HG02852 (cell line): Measurements from ENCODE around the gene TRIM13.
"Not testable (repeated sequence)": the region's sequence is repeated elsewhere in the genome, so short reads cannot be mapped to it uniquely, and the experiment has no call there.

Experiments used
- ATAC-seq: cut with Tn5 transposase; IDR thresholded peaks from one replicate; pipeline ENCODE4 v1.9.1; 2021; ENCODE audit warnings: mild to moderate bottlenecking, moderate library complexity; ENCODE audit not compliant: unreplicated experiment

Gene TRIM13, protein sequence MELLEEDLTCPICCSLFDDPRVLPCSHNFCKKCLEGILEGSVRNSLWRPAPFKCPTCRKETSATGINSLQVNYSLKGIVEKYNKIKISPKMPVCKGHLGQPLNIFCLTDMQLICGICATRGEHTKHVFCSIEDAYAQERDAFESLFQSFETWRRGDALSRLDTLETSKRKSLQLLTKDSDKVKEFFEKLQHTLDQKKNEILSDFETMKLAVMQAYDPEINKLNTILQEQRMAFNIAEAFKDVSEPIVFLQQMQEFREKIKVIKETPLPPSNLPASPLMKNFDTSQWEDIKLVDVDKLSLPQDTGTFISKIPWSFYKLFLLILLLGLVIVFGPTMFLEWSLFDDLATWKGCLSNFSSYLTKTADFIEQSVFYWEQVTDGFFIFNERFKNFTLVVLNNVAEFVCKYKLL

DNA sequence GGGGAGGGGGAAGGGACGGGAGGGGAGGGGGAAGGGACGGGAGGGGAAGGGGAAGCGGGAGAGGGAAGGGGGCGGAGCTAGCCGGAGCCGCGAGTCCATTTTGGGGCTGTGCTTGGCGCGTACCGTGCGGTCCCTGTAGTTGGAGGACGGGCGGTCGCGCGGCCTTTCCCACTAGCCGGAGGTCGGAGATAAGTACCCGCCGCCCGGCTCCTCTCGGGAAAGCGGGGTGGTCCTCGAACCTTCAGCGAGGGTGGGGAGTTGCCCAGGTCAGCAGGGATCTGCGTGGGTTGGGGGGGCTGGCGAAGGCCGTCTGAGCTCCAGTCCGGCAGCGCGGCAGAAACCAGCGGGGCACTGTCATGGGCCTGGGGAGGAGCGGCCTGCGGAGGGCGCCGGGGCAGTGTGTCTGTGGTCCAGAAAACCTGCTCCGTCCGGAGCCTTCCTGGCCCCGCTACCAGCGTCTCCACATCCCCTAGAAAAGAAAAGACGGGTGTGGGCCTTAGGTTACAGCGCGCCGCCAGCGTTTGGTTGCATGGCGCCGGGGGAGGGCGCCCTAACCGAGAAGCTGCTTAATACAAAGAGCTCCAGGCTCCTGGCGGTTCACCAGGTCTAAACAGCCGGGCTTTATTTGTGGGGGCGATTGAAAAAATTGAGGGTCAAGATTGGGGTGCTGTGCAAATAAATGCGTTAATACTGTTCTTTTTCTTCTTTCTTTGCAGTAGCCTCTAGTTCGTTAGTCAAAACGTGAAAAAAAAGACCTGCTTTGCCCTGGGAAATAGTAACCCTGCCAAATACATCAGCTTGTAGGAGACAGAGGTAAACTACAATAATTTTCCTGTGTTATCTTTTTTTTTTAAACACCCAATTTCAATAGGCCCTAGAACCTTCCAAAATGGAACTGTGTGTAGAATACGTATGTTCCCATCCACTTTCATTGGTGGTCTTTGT, at the start of gene TRIM13:
Gene TRIM13, plus strand, starts transcription at position 92 of the 945 bp plus-strand sequence. CDS start 14,899 bp downstream, outside the sequence.
- ATAC-seq, result peak; percentile 66

GRCh38 chr13:49948777-49949270, 48.0 kb upstream of the TRIM13 start:
- ATAC-seq, result not testable (repeated sequence)

- no peak for ATAC-seq
Measured at GRCh38 chr13:49951754-49952535, 44.9 kb upstream of the TRIM13 start.

DNA sequence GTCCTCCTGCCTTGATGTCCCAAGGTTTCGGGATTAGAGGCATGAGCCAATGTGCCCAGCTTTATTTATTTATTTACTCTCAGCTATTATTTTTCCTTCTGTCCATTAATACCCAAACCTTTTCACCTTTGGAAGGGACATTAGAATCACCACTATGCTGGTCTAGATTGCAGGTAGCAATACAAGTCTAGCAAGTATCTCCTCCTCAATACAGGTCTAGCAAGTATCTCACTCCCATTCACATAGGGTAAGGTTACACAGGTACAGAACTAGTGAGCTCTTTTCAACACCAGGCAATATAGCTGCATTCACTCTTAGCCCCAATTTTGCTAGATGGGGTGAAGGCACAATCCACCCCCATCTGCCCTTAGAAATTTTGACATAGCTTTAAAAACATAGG, 43.3 kb upstream of the TRIM13 start:
- no peak for ATAC-seq

- ATAC-seq, result no peak
Measured at GRCh38 chr13:49954674-49955455, 42.0 kb upstream of the TRIM13 start.

GRCh38 chr13:49956131-49956530, 40.7 kb upstream of the TRIM13 start:
- ATAC-seq, result no peak

DNA sequence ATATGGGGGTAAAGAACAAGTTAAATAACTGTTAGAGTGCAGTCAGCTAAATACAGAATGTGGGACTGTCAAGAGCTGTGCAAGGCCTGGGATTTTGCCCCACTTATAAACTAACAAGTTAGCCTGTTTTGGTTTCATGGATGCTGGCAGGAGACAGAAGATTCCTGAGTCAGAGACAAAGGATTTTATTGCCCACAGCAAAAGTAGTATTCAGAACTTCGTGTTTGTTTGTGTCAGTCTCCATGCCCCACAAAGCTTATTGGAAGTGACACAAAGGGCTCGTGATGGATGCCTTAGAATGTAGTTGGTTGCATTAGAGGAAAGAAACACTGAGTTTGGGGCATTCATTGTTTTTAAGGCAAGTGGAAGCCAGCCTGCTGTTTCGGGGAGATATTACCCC, 38.5 kb upstream of the TRIM13 start:
- ATAC-seq, result no peak

- ATAC-seq, result no peak
Measured at GRCh38 chr13:49967456-49967855, 29.4 kb upstream of the TRIM13 start.

- no peak for ATAC-seq
Measured at GRCh38 chr13:49972709-49973108, 24.1 kb upstream of the TRIM13 start.

DNA sequence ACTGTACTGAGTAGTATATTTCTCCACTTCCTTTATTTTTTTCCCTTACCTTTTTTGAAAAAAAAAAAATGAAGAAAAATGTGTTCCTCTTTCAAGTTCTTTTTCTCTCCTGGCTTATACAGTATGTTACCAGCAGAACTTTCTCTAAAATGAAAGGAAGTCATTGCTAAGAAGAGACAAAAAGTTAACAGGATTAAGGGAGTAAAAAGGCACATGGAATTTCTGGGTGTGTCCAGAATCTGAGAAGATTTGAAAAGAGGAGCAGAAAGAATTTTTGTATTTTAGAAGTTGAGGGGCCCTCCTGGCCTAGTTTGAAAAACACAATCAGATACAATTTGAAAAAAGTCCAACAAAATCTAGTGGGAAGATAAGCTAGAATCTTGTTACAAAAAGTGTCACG, 21.0 kb upstream of the TRIM13 start:
- no peak for ATAC-seq

DNA sequence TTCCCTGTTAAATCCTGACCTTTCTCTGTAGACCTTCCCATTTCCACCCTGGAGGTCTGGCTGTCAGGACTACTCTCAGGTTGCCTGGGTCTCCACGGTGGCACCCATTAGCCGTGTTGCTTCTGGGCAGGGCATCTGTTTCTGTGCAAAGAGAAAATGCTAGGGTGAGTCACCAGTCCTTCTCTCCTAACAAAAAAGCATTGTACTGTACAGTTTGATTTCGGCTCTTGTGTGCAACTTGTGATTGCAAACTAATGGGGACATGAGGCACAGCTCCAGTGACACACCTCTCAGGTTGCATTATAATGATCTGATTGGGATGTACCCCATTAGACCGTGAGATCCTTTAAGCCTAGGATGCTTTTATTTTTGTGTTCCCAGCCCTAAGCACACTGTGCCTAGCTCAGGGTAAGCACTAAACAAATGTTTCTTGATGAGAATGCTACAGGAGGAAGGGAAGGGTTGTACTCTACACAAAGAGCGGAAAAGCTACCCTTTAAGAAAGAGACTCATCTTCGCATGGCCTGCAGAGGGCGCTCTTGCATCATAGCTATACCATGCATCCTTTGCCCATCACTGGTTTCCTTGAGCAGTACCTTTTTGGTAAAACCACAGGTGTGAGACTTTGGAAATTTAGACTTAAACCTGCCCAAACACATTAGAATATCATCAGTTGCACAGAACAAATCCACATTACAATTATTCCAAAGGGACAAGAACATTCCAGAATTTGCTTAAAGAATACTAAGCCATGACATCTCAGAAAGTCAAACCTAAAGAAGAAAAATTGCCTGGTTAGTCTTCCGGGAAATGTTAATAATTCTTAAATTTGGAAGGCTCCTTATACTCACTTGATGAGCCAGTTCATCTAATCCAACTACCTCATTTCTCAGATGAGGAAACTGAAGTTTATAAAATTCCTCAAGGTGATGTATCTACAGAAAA, 20.3 kb upstream of the TRIM13 start:
- ATAC-seq, result no peak

DNA sequence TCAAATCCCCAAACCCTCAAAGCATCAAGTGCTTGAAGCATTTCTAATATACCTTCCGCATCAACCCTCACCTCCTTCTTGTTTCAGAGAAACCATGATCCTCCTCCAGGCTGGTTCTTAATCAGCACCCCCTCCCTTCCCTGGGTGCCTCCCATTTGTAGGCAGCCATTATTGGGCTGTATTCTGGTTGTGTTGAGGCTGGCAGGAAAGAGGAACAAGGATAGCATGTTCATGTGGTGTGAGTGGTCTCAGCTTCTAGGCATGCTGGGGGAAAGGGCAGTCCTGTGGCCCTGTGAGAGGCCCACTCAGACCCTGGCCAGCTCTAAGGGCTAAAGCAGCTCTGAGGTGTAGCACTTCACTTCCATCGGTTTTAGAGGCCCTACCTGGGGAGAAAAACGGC, 18.9 kb upstream of the TRIM13 start:
- ATAC-seq, result no peak

DNA sequence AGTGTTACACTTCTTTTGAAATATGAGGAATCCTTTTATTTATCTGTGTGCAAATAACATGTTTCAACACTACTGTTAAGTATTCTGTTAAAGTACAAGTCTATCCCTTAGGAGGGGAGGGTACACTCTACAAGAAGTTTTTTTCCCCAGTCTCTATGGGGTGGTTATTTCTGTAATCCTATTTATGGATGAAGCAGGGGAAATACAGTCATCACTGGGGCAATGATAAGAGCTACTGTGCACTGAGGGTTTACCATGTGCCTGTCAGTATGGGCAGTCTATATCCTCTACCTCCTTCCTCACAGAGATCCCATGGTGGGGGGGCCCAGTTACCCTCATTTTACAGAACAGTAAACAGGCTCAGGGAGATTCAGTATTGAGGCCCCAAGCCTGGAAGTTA, 16.6 kb upstream of the TRIM13 start:
- ATAC-seq, result no peak

DNA sequence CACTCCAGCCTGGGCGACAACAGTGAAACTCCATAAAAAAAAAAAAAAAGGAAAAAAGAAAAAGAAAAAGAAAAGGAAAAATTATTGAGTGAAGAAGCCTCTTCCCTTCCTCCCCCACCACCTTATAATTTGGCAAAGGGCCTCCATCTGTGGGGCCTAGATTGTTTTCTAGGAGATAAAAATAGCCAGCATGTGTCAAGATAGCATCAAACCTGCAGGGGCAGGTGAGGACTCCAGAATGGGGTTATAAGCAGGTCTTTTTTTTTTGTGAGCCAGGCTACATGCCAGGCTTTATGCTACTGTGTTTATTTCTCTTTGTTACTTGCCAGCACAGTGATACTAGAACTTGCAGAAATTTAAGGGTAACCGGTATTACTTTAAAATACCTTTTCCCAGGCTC, 11.7 kb upstream of the TRIM13 start:
- ATAC-seq, result no peak

DNA sequence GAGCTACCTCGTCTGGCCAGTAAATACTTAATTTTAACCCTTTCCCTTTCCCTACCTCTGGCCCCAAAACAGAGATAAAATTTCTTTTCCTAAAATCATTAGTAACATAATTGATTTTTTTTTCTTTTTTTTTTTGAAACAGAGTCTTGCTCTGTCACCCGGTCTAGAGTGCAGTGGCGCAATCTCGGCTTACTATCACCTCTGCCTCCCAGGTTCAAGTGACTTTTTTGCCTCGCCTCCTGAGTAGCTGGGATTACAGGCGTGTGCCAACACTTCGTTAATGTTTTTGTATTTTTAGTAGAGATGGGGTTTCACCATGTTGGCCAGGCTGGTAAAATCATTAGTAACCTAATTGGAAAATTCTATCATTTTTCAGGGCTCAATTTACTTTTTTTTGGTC, 10.4 kb upstream of the TRIM13 start:
- ATAC-seq, result no peak

DNA sequence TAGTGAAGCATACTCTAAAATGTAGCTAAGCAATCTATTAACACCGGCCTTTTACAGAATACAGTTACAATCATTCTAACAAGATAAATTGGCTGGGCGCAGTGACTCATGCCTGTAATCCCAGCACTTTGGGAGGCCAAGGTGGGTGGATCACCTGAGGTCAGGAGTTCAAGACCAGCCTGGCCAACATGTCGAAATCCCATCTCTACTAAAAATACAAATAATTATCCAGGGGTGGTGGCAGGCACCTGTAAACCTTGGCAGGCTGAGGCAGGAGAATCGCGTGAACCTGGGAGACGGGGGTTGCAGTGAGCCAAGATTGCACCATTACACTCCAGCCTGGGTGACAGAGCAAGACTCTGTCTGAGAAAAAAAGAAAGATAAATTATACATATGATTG, 6.2 kb upstream of the TRIM13 start:
- not testable (repeated sequence) for ATAC-seq

GRCh38 chr13:49993111-49993510, 3.7 kb upstream of the TRIM13 start:
- no peak for ATAC-seq

DNA sequence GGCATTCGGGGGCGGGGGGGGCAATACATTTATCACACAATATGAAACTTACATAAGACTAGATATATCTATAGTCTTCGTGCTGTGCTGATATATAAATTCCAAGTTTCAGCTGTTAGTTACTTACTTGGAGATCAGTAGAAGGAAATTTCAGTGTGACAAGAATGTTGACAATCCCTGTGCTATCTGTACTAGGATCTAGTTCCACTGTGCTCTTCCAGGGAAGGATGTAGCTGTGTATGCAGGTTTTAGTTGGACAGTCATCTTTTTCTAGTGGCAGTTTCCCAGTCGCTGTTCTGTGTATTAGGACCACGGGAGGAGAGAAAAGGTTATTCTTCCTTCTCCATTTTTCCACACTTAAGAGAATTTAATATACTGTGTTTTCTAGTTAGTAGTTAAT, 3.2 kb upstream of the TRIM13 start:
- ATAC-seq, result no peak

DNA sequence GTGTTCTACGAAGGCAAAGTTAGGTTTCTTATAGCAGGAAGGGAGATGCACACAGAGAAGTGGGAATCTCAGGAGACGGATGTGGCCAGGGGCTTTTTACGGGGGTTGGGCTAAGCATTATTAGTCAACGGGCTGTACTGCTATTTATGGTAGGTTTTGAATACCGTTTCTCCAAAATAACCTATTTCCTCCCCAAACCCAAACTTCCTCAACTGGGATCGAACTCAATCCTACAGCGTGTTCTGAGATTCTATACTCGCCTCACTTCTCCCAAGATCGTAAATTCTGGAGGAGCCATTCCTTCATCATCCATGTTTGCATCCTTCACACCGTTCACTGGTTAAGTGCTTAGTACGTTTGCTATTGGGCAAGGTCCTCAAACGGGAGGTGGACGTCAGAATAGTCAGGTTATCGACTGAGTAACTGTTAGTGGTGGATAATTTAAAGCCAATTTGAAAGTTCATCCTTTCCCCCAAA, 1.2 kb upstream of the TRIM13 start:
- no peak for ATAC-seq
